HepG2 (cell line): ENCODE measurements around the gene RAB32. TPM values are rescaled to one million over a fixed set of nuclear protein-coding genes. Genes with fewer than 3 reads are reported as not detected.
A peak's percentile ranks its signal among the peaks of the same experiment; 100 is the strongest.

Experiments used
- CHCHD3 ChIP-seq: sonication (generic); formaldehyde crosslinking; IDR thresholded peaks from 2 replicates; pipeline ENCODE4 v1.8.0; 2022; ENCODE audit warnings: mild to moderate bottlenecking, missing genetic modification reagents, moderate library complexity
- IRF2 ChIP-seq: IDR thresholded peaks from 2 replicates; pipeline ENCODE4 v1.6.1; 2018; ENCODE audit warnings: missing genetic modification reagents, missing compliant biosample characterization
- JARID2 ChIP-seq: sonication (generic); formaldehyde crosslinking; IDR thresholded peaks from 2 replicates; pipeline ENCODE4 v1.8.1; 2023; ENCODE audit warnings: missing genetic modification reagents, inconsistent platforms; ENCODE audit not compliant: insufficient replicate concordance
- KDM1A ChIP-seq: IDR thresholded peaks from 2 replicates; pipeline ENCODE4 v1.6.1; 2016; ENCODE audit warnings: missing compliant biosample characterization
- PRDM10 ChIP-seq: sonication (generic); formaldehyde crosslinking; IDR thresholded peaks from 2 replicates; pipeline ENCODE4 v1.4.0; 2020; ENCODE audit warnings: low read depth, missing genetic modification reagents
- SCMH1 ChIP-seq: sonication (generic); formaldehyde crosslinking; IDR thresholded peaks from 2 replicates; pipeline ENCODE4 v1.9.0; 2021; ENCODE audit warnings: missing genetic modification reagents, mild to moderate bottlenecking, borderline replicate concordance
- SIN3A ChIP-seq: IDR thresholded peaks from 2 replicates; pipeline ENCODE4 v1.6.1; 2011; ENCODE audit warnings: low read depth, mild to moderate bottlenecking, control low read depth, low read length, borderline replicate concordance
- TCF12 ChIP-seq, 2 experiments: fragments of 450-650 bp in 1 of 2; sonication (generic) in 1 of 2; formaldehyde crosslinking in 1 of 2; IDR thresholded peaks; 2 replicates each; pipeline versions ENCODE4 v1.6.1 to v1.8.0; 2017 to 2022; ENCODE audit warnings: antibody characterized with exemption in 1 of 2, mild to moderate bottlenecking in 1 of 2, missing genetic modification reagents in 1 of 2, moderate library complexity in 1 of 2
- ZBTB46 ChIP-seq: sonication (generic); formaldehyde crosslinking; IDR thresholded peaks from 2 replicates; pipeline ENCODE4 v1.4.0; 2020; ENCODE audit warnings: mild to moderate bottlenecking, missing genetic modification reagents, borderline replicate concordance
- ZFP62 ChIP-seq: sonication (generic); formaldehyde crosslinking; IDR thresholded peaks from 2 replicates; pipeline ENCODE4 v1.4.0; 2020; ENCODE audit warnings: missing genetic modification reagents
- ZNF136 ChIP-seq: sonication (generic); formaldehyde crosslinking; IDR thresholded peaks from 2 replicates; pipeline ENCODE4 v1.8.1; 2022; ENCODE audit warnings: low read depth, mild to moderate bottlenecking, moderate library complexity, missing genetic modification reagents
- ZNF20 ChIP-seq: sonication (generic); formaldehyde crosslinking; IDR thresholded peaks from 2 replicates; pipeline ENCODE4 v1.4.0; 2020; ENCODE audit warnings: mild to moderate bottlenecking, moderate library complexity, missing genetic modification reagents
- ZNF24 ChIP-seq: fragments of 450-650 bp; IDR thresholded peaks from 2 replicates; pipeline ENCODE4 v1.6.1; 2017; ENCODE audit warnings: antibody characterized with exemption, mild to moderate bottlenecking
- ZNF256 ChIP-seq: sonication (generic); formaldehyde crosslinking; conservative IDR thresholded peaks from 2 replicates; pipeline ENCODE4 v1.4.0; 2020; ENCODE audit warnings: missing genetic modification reagents
- ZNF563 ChIP-seq: sonication (generic); formaldehyde crosslinking; IDR thresholded peaks from 2 replicates; pipeline ENCODE4 v1.8.0; 2022; ENCODE audit warnings: mild to moderate bottlenecking, moderate library complexity, missing genetic modification reagents
- ZNF615 ChIP-seq: sonication (generic); formaldehyde crosslinking; IDR thresholded peaks from 2 replicates; pipeline ENCODE4 v1.5.0; 2020; ENCODE audit warnings: mild to moderate bottlenecking, missing genetic modification reagents, borderline replicate concordance
- ZNF672 ChIP-seq: sonication (generic); formaldehyde crosslinking; IDR thresholded peaks from 2 replicates; pipeline ENCODE4 v1.8.1; 2022; ENCODE audit warnings: missing genetic modification reagents
- ZNF768 ChIP-seq: sonication (generic); formaldehyde crosslinking; IDR thresholded peaks from 2 replicates; pipeline ENCODE4 v1.4.0; 2020; ENCODE audit warnings: missing genetic modification reagents
- polyA plus RNA-seq, 8 experiments: library from polyadenylated mRNA; depleted of rRNA in 3 of 8; stranded (reverse) in 7 of 8; unstranded in 1 of 8; fragments of >200 nt; fragmentation: Illumina TruSeq in 4 of 8; extraction: Trizol in 4 of 8; gene quantifications; 2 replicates each; pipeline versions ENCODE4 v1.2.1 to v1.2.3, GENCODE V29; 2011 to 2016; ENCODE audit warnings: low read depth in 4 of 8, missing spikeins in 1 of 8, mixed read lengths in 1 of 8; ENCODE audit not compliant: insufficient read depth in 1 of 8
- total RNA-seq, 5 experiments: library from RNA; depleted of rRNA; stranded (reverse); fragments of >200 nt; fragmentation: Illumina TruSeq; extraction: Trizol; gene quantifications; 2 replicates each; pipeline ENCODE4 v1.2.3, GENCODE V29; 2016; ENCODE audit warnings: low read depth in 1 of 5
- TF ChIP-seq, protein P1 (sequence below): sonication (generic); formaldehyde crosslinking; IDR thresholded peaks from 2 replicates; pipeline ENCODE4 v1.5.0; 2020; ENCODE audit warnings: missing genetic modification reagents, mild to moderate bottlenecking, borderline replicate concordance
- TF ChIP-seq, protein P2 (sequence below): sonication (generic); formaldehyde crosslinking; conservative IDR thresholded peaks from 2 replicates; pipeline ENCODE4 v1.4.0; 2020; ENCODE audit warnings: missing genetic modification reagents

Gene RAB32
- total and polyA plus RNA-seq, 2 of the 13 experiments (the other 11 are each of a cell fraction or from before 2014, with no cell fraction given): 43.7 to 93.9 TPM

- TF ChIP-seq ZNF563 (no peak), ZFP62 (CRISPR knock-in tag) (no peak), ZNF672 (CRISPR knock-in tag) (no peak), ZNF24 (0 out of 2 replicates have a peak, but pooled peaks have one; percentile 36), ZNF615 (CRISPR knock-in tag) (no peak; the same call in 1 of the 2 replicates), CHCHD3 (CRISPR knock-in tag) (0 out of 2 replicates have a peak, but pooled peaks have one; percentile 22), JARID2 (CRISPR knock-in tag) (no peak), TCF12 (IDR thresholded peaks at IDR 0.05) (no peak), TCF12 (CRISPR knock-in tag; IDR thresholded peaks at IDR 0.05) (no peak), IRF2 (CRISPR knock-in tag) (peak; percentile 21; the same call in 1 of the 2 replicates), PRDM10 (CRISPR knock-in tag) (peak; percentile 39; the same call in 1 of the 2 replicates), ZNF256 (CRISPR knock-in tag) (0 out of 2 replicates have a peak, but pooled peaks have one; percentile 30), SIN3A (peak; percentile 81; the same call in 1 of the 2 replicates), ZNF136 (no peak), ZNF20 (CRISPR knock-in tag) (no peak), KDM1A (CRISPR knock-in tag) (0 out of 2 replicates have a peak, but pooled peaks have one; percentile 74), ZNF768 (CRISPR knock-in tag) (peak; percentile 51), SCMH1 (CRISPR knock-in tag) (no peak), ZBTB46 (CRISPR knock-in tag) (no peak)
- TF ChIP-seq, protein P1, sequence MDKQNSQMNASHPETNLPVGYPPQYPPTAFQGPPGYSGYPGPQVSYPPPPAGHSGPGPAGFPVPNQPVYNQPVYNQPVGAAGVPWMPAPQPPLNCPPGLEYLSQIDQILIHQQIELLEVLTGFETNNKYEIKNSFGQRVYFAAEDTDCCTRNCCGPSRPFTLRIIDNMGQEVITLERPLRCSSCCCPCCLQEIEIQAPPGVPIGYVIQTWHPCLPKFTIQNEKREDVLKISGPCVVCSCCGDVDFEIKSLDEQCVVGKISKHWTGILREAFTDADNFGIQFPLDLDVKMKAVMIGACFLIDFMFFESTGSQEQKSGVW: no peak
- TF ChIP-seq, protein P2, sequence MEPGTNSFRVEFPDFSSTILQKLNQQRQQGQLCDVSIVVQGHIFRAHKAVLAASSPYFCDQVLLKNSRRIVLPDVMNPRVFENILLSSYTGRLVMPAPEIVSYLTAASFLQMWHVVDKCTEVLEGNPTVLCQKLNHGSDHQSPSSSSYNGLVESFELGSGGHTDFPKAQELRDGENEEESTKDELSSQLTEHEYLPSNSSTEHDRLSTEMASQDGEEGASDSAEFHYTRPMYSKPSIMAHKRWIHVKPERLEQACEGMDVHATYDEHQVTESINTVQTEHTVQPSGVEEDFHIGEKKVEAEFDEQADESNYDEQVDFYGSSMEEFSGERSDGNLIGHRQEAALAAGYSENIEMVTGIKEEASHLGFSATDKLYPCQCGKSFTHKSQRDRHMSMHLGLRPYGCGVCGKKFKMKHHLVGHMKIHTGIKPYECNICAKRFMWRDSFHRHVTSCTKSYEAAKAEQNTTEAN (CRISPR knock-in tag): peak; percentile 13; the same call in 1 of the 2 replicates
Measured at GRCh38 chr6:146543940-146544615, 445 bp downstream of the RAB32 start (continued).
